ENCODE results near the gene MANSC1. TPM values are rescaled to one million over a fixed set of nuclear protein-coding genes. Genes with fewer than 3 reads are reported as not detected.
A peak's percentile ranks its signal among the peaks of the same experiment; 100 is the strongest.

The MANSC1 gene
- total and polyA plus RNA-seq, 2 donors (not counting 3 experiments of a cell fraction or from before 2014, with no cell fraction given): 37.0 to 65.0 TPM

DNA sequence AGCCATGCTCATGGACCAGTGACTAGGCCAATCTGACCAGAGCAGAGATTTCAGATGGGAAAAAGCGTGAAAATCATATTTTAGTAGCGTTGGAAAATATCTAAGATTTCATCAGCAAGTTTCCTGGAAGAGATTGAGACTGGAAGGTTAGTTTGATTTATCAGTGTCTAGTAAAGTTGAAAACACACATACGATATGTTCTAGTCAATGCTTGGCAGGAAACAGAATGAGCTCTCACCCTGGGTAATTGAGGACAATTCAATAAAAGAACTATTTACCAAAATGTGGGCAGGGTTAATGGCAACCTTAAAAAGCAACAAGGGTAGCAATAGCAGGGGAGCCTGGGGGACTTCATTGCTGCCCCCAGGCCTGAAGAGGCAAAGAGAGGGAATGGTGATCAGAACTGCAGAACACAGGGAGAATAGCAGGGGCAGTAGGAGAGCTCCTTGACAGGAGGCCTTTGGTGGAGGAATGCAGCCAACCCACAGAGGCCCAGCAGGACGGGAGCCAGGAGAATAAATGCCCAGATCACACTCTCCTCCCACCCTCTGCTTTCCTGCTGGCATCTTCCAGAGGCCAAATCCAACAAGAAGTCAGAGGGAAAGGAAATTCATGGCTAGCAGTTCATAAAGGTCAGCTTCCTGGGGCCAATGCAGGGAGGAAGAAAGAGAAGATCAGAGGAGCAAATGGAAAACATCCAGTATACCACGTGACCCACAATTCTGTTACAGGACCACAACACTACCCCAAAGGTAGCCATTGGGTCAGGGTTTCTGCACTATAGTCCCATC, 55.6 kb downstream of the MANSC1 start:
- Histone ChIP-seq H3K79me2 (ENCODE audit: control insufficient read depth, insufficient read depth, low read length) (no peaks in the 10 kb centered on the region), H3K27ac (ENCODE audit: insufficient read depth, low read depth, low read length) (no peak overlapping the region), H3K4me2 (ENCODE audit: insufficient read depth, low read length) (peak overlapping the region; percentile 43), H3K4me3 (replicated peaks in 1 of 3; ENCODE audit: insufficient read depth in 1 of 3, low read depth in 1 of 3, low read length in 3 of 3) (no peak overlapping the region), H3K9ac (replicated peaks; ENCODE audit: extremely low read depth, insufficient read depth, low read length) (no peak overlapping the region), H2AFZ (ENCODE audit: low read depth, low read length) (peak overlapping the region; percentile 77), H3K9me1 (replicated peaks; ENCODE audit: control insufficient read depth, extremely low read depth, insufficient read depth, low read length) (no peaks in the 10 kb centered on the region), H3K36me3 (ENCODE audit: control insufficient read depth in 2 of 2, extremely low read depth in 1 of 2, insufficient read depth in 2 of 2, low read length in 2 of 2) (no peaks in the 10 kb centered on the region), H3K4me1 (ENCODE audit: control insufficient read depth, extremely low read depth, insufficient read depth, low read length) (peaks cover 10% of the 10 kb centered on the region), H3K9me3 (replicated peaks; ENCODE audit: control insufficient read depth, insufficient read depth, low read length) (no peaks in the 10 kb centered on the region), H4K20me1 (replicated peaks; ENCODE audit: control insufficient read depth, extremely low read depth, insufficient read depth, low read length) (no peaks in the 10 kb centered on the region), H3K27me3 (ENCODE audit: control insufficient read depth in 2 of 2, insufficient read depth in 2 of 2, low read length in 2 of 2) (no peaks in the 10 kb centered on the region)
- DNase-seq (ENCODE audit: low read depth, low spot score) (peak; percentile 57), FAIRE-seq (peak; percentile 86)
- BruUV-seq (replicated peaks): no TSS peak
- intact Hi-C loops (cut with micrococcal nuclease): no loop called here
- no peak for TF ChIP-seq JUN (IDR thresholded peaks at IDR 0.05; ENCODE audit: borderline replicate concordance, insufficient read depth, insufficient read length, low read depth)
- TF ChIP-seq EZH2 (IDR thresholded peaks at IDR 0.05; ENCODE audit: borderline replicate concordance, low read depth, low read length, severe bottlenecking): no peak
- no peak for TF ChIP-seq CTCF (IDR thresholded peaks at IDR 0.05; ENCODE audit: extremely low read depth in 1 of 2, insufficient read depth in 1 of 2, low read depth in 1 of 2, low read length in 2 of 2)
- dilution Hi-C loops (cut with MboI; ENCODE audit: extremely low pct_ligation_motif_present, low sequenced_read_pairs): no loop called here
- POLR2A ChIA-PET: interaction anchor here (1.0 kb wide), 1 partner anchor 27 kb away, joined by 4 read pairs; the partner anchor contains the start of gene LRP6
- CTCF ChIA-PET: interaction anchor here (0.8 to 0.9 kb wide), 2 partner anchors 25 to 33 kb away, joined by 3 to 4 read pairs; no protein-coding TSS in a partner anchor

DNA sequence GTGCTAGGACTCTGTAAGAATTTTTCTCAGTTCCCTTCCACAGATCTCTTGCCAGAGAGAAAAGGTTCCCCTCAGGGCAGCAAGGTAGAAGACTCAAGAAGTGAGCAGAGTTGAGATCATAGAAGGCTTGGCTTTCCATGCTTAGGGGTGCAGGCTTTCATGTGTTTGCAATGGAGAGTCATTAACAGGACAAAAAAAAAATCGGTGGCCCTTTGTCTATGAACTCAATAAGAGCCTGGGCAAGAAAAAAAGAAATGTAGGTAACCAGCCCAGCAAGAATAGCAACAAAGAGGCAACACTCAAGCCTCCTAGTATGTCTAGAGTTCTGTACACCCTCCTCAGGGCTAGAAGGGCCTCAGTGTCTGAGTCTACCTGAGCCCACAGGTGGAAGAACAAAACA, 59.8 kb downstream of the MANSC1 start:
- Histone ChIP-seq H3K27me3 (ENCODE audit: control insufficient read depth in 2 of 2, insufficient read depth in 2 of 2, low read length in 2 of 2) (no peaks in the 10 kb centered on the region), H3K4me1 (ENCODE audit: control insufficient read depth, extremely low read depth, insufficient read depth, low read length) (peaks cover 10% of the 10 kb centered on the region), H3K9me1 (replicated peaks; ENCODE audit: control insufficient read depth, extremely low read depth, insufficient read depth, low read length) (no peaks in the 10 kb centered on the region), H3K27ac (ENCODE audit: insufficient read depth, low read depth, low read length) (no peak overlapping the region), H3K4me3 (replicated peaks in 1 of 3; ENCODE audit: insufficient read depth in 1 of 3, low read depth in 1 of 3, low read length in 3 of 3) (no peak overlapping the region), H3K79me2 (ENCODE audit: control insufficient read depth, insufficient read depth, low read length) (no peaks in the 10 kb centered on the region), H3K9ac (replicated peaks; ENCODE audit: extremely low read depth, insufficient read depth, low read length) (no peak overlapping the region), H3K36me3 (ENCODE audit: control insufficient read depth in 2 of 2, extremely low read depth in 1 of 2, insufficient read depth in 2 of 2, low read length in 2 of 2) (no peaks in the 10 kb centered on the region), H3K4me2 (ENCODE audit: insufficient read depth, low read length) (no peak overlapping the region), H4K20me1 (replicated peaks; ENCODE audit: control insufficient read depth, extremely low read depth, insufficient read depth, low read length) (no peaks in the 10 kb centered on the region), H3K9me3 (replicated peaks; ENCODE audit: control insufficient read depth, insufficient read depth, low read length) (no peaks in the 10 kb centered on the region), H2AFZ (ENCODE audit: low read depth, low read length) (no peak overlapping the region)
- no peak for FAIRE-seq
- ChIA-PET POLR2A (no interaction called here), CTCF (no interaction called here)
- no peak for DNase-seq (ENCODE audit: low read depth, low spot score)
- intact Hi-C loops (cut with micrococcal nuclease) (no loop called here), dilution Hi-C loops (cut with MboI; ENCODE audit: extremely low pct_ligation_motif_present, low sequenced_read_pairs) (no loop called here)
- BruUV-seq (replicated peaks): no TSS peak
- TF ChIP-seq POLR2AphosphoS5 (IDR thresholded peaks at IDR 0.05; ENCODE audit: insufficient read depth, low read depth, low read length) (no peak), POLR2A (IDR thresholded peaks at IDR 0.05; ENCODE audit: low read depth, low read length) (no peak), FOS (IDR thresholded peaks at IDR 0.05; ENCODE audit: borderline replicate concordance, insufficient read depth, low read length) (no peak), CTCF (IDR thresholded peaks at IDR 0.05; ENCODE audit: extremely low read depth in 1 of 2, insufficient read depth in 1 of 2, low read depth in 1 of 2, low read length in 2 of 2) (no peak), MAX (IDR thresholded peaks at IDR 0.05; ENCODE audit: insufficient read depth, insufficient read length) (no peak), JUN (IDR thresholded peaks at IDR 0.05; ENCODE audit: borderline replicate concordance, insufficient read depth, insufficient read length, low read depth) (no peak), EZH2 (IDR thresholded peaks at IDR 0.05; ENCODE audit: borderline replicate concordance, low read depth, low read length, severe bottlenecking) (no peak), MYC (IDR thresholded peaks at IDR 0.05; ENCODE audit: low read depth, low read length) (no peak), GATA2 (IDR thresholded peaks at IDR 0.05; ENCODE audit: insufficient read depth, insufficient read length, low read depth, low read length) (no peak)

Measured in endothelial cell of umbilical vein (primary cell).